Hematopoietic multipotent progenitor cell treated with erythropoietin and hydrocortisone succinate and interleukin-3 and kit ligand, for 8 days (in vitro differentiated cells): ENCODE results near the gene CYP26B1.

ENCODE experiments used
- DNase-seq: peaks from one replicate; pipeline ENCODE4 v3.0.0-alpha.2; 2015

Gene CYP26B1

DNA sequence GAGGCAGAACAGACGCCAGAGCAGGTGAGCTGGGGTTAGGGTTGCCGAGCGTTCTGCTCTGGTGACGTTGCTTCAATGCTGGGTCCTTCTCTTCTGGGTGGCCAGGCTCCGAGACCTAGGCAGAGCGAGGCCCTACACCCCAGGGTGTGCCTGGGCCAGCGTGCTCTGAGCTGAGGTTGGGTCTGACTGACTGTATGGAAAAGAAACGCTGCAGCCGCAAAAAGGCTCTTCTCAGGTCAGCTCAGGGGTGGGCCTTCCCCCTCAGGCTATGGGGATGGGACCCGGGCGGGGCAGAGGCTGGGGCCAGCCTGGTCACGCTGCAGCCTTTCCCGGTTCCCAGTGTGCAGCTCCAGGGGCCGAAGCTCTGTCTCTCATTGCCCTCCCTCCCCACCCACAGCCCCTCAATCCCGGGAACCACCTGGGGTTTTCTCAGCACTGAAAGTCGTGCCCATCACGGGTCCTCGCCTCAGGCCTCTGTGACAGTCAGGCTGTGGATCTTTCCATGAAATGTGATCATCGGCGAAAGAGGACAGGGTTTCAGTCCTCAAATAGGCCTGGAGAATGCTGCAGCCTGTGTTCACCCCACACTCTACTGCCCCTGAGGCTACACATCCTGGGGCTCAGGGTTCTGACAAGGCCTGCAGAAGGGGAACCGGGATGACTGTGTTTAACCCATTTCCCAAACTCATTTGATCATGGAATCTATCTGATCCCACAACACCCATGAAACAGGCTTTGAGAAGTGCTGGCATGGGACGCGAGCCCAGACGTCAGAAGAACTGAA is 19.4 kb downstream of the CYP26B1 start:
- DNase-seq = no peak

DNA sequence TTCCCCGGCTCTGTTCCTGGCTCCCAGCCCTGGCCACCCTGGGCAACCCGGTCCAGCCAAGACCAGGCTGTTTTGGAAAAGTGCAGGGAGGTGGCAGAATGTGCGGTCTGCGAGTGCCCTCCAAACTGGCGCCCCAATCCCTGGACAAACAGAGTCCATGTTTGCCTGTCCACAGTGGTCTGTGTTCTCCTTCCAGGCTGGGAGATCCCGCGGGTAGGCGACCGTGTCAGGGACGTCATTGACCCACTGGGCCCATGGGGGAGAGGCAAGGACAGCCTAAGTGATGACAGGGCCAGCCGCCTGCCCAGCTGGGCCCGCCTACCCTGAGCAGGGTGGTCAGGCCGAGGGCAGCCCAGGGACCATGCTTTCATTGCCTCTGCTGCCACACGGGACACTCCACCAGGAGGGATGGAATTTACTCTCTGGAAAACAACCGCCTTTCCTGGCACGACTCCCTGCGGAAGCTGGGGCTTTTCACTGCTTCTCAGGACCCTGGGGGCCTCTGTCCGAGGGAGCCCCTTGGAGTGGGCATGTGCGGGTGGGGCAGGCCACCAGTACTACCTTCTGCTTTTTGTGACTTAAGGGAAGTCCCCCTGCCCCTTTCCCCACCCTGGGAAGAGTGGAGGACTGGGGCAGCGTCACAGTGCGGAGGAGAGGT is 20.1 kb downstream of the CYP26B1 start:
- DNase-seq = no peak

DNA sequence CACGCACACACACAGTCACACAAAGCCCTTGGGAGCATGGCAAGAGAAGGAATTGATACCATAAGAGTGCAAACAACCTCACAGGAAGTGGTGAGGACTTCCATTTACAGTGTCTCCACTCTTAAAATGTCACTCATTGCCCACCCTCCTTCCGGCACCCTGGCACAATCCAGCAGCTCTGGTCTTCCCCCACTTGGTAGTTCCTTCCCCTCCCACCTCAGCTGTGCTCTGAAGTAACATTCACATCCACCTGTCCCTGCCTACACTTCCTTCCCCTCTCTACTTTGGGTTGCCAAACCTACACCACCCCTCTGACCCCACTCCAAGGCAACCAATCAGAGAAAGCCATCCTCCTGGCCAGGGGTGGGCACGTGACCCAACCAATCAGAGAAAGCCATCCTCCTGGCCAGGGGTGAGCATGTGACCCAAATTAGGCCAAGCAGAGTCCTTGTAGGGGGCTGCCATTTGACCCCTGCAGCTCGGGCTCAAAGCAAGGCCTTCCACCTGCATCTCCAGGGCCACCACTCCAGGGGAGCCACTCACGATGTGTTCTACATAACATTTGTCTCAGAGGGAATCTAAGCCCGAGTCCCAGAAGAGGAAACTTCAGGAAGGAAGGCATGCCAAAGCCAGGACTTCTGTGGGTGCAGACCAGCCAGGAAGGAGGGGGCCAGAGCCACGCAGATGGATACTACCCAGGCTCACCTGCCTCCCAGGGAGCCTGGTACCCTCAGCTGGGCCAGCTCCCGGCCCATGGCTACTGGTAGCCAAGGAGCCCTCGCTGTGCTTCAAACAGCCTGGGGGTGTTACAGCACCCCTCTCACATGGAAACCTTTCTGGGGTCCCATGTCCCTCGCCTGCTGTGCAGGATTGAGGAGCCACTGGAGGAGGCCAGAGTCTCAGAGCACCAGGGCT is 21.2 kb downstream of the CYP26B1 start:
- no peak for DNase-seq

DNA sequence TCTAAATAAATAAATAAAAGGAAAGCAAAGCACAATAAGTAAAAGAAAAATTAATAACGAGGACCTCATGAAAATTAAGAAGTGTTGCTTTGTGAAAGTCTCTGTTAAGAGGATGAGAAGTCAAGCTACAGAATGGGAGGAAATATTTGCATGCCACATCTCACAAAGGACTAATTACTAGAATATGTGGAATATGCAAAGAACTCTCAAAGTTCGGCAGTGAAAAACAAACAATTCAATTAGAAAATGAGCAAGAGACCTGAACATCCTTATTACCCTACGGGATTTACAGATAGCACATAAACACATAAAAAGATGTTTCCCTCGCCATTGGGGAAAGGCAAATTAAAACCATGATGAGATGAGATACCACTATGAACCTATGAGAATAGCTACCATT is 23.3 kb downstream of the CYP26B1 start:
- no peak for DNase-seq

DNA sequence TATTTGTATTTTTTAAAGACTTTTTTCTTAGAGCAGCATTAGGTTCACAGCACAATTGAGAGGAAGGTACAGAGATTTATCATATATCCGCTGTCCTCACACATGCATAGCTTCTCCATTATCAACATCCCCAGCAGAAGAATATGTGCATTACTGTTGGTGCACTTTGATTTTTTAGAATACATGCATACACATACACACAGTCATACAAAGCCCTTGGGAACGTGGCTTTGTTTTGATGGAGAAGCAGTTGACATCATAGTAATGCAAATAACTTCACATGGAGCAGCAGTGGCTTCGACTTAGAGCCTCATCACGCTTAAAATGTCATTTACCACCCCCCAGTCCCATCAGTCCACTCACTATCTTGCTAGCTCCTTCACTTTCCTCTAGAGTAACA is 26.5 kb downstream of the CYP26B1 start:
- DNase-seq = no peak

DNA sequence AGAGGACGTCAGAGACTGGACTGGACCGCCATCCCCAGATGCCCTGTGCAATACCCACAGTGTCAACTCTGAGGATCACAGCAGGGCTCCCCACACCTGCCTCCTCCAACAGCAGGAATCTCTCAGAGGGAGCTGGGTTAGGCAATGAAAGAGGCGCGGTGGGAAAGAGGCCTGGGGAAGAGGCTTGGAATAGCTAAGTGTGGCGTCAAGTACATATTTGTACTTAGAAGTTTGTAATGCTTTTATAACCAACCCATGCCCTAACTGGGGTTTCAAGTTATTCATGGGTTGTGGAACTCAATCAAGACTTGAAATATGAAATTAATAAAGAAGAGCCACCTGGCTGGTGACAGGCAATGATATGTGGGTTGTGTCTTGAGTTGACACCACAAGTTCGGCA is 28.7 kb downstream of the CYP26B1 start:
- DNase-seq = no peak

DNA sequence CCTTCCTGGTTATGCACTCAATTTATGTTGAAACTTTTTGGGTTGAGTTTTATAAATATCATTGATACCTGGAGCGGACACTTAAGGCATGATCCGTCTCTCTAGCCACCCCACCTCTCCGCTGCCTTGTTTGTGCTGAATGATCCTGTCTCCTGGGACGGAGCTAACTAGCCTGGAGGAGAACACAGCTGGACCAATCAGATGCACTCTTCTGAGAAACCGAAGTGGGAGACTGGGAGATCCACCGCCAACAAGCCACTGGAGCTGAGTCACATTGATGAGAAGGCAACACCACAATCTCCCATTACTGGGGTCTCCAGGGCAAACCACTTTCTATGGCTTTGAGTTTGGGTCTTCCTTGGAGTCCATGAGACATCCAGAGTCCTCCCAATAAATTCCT is 29.3 kb downstream of the CYP26B1 start:
- DNase-seq = no peak

DNA sequence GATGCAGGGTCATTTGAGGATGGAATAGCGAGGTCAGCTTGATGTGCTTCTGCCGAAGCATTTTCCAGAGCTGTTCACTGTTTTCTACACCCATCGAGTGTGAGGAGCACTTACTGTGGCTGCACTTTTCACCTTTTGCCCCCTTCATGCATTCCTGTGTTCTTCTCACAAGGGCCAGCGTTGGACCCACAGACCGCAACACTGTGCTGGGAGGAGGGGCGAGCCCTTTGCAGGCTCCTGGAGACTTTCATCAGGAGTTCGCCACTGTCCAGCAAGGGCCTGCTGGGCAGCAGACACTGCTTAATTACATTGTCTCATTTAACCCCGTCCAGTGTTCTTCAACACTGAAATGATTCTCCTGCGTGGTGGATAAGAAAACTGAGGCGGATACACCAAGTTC is 29.9 kb downstream of the CYP26B1 start:
- DNase-seq = no peak

DNA sequence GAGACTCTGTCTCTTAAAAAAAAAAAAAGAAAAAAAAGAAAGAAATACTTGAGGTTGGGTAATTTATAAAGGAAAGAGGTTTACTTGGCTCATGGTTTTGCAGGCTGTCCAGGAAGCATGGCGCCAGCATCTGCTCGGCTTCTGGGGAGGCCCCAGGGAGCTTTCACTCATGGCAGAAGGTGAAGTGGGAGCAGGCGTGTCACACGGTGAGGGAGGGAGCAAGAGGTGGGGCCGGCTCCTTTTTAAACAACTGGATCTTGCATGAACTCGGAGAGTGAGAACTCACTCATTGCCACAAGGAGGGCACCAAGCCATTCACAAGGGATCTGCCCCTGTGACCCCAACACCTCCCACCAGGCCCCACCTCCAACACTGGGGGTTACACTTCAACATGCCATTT is 30.6 kb downstream of the CYP26B1 start:
- no peak for DNase-seq

DNA sequence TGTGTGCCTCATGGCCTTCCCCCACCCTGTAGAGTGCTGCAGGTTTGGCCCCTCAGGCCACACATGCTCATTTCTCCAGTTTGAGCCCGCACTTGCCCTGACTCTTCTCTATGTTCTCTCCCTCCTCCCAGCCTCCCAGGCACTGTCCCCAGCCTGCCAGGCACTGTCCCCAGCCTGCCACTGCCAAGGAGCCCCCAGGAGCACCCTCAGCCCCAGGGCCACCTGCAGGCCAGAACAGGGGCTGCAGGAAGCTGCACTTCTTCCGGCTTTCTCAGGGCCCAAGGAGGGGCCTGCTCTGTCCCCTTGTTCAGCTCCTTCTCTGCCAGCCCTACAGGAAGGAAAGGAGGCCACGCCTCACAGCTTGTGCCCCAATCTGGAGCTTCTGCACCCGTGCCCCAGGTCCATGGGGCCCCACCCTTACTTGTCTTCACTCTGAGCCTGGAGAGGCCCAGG is 31.6 kb downstream of the CYP26B1 start:
- no peak for DNase-seq

DNA sequence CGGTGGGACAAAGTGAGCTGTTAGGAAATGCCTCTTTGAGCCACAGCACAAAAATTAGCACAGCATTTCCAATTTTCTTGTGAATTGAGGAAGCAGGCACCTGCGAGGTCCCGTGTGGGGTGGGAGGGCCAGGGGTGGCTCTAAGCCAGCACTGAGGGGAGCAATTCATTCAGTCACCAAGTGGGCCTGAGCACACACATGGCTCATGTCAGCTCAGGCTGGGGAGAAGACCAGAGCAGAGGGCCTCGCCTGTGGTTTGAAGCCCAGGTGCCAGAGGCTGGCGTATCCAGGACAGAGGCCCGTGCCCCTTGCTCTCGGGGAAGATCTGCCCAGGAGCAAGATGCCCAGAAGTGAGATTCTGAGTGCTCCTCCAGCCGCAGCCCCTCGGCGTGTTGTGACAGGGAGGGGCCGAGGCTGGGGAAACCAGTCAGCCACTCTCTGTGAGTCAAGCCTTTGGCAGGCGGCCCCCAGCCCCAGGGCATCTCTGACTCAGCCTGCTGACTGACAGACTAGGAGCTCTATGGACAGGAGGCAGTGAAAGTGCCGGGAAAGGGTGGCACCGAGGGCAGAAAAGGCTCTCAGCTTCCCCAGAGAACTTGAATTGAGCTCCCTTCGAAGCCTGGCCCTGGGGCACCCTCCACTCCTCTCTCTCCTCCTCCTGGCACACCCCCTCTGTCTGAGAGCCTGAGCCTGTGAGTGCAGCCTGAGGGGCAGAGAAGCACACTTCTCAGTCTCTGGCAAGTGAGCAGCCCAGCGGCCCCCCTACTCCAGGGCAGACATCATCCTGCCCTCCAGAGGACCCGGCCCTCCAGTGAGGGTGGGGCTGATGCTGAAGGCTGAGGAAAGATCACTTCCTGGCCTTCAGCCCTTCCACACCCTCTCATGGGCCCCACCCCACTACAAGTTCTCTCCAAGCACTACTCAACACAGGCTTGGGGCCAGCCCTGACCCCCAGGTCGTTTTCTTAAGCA is 32.3 kb downstream of the CYP26B1 start:
- no peak for DNase-seq

DNA sequence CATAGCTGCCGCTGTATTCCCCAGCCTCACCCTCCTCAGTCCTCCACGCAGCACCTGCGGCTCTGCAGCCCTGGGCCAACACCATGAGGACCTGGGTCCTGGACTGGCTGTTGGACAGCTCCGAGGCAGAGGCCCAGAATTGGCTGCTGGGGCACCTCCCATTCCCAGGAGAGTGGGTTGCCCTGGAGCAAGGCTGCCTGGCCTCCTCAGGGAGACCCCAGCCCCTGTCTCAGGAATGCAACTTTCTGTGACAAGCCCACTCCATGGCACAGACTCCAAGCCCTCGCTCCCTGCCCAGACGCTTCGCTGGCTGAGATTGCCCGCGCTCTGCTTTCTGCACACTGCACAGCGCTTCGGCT is 33.0 kb downstream of the CYP26B1 start:
- no peak for DNase-seq

DNA sequence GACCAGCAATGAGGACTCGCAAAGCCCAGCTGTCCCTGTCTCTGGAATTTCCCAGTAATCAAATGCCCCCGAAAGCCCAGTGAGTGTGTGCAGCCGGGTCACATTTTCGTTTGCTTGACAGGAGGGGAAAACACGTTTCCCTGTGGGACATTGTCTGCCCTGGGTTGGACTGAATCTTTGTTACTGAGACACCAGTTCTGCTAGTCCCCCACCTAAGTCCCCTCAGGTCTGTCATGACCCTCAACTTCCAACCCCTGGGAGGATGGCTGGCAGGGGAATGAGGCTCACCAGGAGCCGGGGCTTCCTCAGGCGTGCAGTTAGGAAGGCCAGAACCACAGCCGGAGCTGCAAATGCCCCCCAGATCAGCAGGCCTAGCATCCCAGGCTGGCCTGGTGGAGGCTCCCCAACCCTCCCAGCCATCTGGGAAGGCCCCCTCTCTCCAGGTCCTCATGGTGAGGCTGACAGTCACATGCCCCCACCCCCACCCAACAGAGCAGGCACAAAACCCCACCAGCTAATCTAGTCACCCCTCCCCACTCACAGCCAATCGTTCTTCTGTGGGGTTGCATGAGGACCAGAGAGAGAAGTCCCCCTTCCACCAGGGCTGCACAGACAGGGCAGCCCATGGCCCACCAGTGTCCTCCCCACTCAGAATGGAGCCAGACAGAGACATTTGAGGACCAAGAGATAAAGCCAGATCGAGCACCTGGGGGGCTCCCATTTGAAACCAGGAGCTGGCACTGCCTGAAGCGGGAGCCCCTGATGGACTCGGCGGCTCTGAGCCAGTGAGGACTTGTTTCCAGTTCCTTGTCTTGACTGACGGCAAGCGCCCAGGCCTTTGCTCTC is 33.6 kb downstream of the CYP26B1 start:
- DNase-seq = no peak

DNA sequence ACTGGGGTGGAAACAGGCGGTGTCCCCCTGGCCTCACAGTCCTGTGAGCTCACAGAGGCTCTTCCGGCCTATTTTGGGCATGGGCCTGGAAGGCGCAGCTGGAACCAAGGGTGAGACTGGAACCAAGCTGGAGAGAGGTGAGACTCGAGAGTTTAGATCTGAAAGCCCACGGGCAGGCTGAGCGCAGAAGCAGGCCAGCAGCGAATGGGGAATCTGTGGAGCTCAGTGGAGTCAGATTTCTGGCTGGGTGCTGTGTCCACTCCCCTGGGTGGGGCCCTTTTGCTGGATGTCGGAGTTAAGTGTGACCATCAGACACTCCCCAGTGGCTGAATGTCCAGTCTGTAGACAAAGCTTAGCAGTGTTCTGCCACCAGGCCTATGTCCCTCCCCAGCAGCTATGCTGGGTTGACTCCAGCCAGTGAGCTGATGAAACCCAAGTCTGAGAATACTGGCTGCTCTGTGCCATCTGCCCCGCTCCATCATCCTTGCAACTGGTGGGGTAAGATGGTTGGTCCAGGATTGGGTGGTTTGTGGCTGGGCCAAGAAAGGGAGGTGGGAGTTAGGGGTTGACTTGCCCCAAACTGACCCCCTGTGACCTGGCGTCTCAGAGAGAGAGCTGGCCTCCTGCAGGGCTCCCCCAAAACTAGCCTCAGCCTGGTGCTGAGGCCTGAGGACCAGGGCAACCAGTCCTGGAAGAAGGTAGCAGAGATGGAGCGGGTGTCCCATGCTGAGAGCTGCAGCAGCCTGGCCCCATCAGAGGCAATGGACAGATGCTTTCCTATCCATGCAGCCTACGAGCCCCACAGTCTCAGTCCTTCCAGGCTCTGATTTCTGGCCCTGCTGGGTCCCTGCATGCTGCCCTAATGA is 34.4 kb downstream of the CYP26B1 start:
- DNase-seq = no peak

DNA sequence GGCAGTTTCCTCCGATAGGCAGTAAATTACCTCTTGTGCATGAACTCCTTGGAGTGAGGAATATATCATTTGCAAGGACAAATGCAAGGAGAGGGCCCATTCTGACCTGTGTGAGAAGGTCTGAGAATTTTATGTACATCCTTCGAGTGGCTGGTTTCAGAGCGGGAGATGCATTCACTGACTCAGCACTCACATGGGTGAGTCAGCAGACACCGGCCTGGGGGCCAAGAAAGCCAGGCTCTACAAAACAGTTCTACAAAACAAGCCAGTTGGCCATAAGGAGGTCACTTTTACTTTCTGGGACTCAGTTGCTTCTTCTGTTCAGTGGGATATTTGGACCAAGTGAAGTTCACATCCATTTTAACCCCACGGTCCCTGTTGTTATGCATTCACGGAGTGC is 35.3 kb downstream of the CYP26B1 start:
- no peak for DNase-seq

DNA sequence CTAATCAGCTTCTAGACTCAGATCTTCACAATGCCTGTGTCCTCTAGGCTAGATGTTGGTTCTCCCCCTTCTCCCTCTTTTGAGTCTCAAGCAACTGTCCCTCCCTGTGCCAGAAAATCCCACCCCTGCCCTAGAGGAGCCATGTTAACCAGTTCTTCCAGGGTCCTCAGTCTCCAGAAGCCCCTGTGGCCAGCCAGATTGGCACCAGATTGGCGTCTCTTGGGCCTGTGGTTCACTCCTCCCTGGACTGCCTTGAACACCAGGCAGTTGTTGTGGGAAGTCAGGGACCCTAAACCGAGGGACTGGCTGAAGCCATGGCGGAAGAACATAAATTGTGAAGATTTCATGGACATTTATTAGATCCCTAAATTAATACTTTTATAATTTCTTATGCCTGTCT is 36.6 kb downstream of the CYP26B1 start:
- DNase-seq = no peak

DNA sequence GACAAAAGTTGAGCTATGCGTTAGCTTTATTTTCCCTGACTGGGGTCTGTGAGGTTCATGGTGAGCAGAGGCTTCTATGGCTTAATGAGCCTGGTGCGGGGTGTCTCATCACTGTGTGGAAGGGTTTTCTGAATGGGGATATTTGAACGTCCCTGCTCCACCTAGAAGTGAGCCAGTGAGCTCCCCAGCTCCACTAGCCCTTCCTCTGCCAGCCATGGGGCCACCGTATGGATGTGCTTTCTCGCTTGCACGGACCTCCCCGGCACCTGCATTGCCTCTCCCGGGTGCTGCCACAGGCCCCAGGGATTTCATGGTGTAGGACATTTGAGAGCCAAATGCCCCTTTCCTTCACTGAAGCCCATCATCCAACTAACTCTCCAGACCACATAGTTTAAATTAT is 37.8 kb downstream of the CYP26B1 start:
- DNase-seq = no peak

DNA sequence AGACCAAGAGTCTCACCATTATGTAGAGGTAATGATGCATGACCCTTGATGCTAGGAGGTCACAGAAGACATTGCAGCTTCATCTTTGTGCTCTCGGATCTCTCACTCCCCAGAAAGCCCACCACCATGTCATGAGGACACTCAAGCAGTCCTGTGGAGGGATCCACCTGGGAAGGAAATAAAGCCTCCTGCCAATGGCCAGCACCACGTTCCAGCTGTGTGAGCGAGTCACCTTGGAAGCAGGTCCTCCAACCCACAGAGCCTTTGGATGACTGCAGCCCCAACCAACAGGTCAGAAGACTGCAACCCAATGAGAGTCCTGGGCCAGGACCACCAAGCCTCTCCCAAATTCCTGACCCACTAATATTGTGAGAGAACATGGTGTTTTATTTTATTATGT is 38.4 kb downstream of the CYP26B1 start:
- no peak for DNase-seq

DNA sequence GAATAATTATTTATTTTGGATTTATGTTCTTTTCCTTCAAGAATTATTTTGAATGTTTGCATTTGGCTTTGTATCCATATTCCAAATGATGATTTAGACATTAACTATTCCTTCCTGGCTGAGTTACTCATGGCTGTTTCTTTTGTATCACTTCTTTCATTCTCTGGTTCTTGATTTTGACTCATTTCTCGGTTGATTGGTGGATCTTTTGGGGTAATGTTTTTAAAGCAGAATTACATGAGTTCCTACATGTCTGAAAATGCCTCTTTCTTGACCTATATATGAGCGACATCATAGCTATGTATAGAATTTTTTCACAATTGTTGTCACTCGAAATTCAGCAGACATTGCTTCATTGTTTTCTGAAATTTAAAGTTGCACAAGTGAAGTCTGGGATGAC is 39.5 kb downstream of the CYP26B1 start:
- no peak for DNase-seq

DNA sequence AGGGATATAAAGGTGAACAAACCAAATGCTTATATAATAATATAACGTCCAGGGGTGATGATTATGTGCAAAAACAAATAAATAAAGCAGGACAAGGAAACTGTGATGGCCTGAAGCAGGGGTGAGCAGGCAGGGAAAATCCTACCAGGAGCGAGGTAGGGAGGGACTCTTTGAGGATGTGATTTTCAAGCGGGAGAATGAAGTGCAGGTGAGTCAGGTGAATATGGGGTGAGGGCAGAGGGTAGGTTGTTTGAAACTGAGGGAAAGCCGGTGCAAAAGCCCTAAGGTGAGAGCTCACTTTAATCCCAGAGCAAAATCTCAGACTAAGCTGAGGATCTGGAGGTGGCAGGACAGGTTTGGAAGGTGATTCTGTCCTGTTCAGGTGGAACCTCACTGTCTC is 40.7 kb downstream of the CYP26B1 start:
- no peak for DNase-seq
